Measurements from ENCODE around the gene DHX58.
"Not testable (repeated sequence)": the region's sequence is repeated elsewhere in the genome, so short reads cannot be mapped to it uniquely, and the experiment has no call there.

DNA sequence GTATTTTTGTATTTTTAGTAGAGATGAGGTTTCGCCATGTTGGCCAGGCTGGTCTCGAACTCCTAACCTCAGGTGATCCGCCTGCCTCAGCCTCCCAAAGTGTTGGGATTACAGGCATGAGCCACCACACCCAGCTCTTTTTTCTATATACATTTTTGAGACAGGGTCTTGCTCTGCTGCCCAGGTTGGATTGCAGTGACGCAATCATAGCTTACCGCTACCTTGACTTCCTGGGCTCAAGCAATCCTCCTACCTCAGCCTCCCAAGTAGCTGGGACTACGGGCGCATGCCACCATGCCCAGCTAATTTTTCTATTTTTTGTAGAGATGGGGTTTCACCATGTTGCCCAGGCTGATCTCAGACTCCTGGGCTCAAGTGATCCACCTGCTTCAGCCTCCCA is 28.2 kb upstream of the DHX58 start:
- TF ChIP-seq, protein P1, sequence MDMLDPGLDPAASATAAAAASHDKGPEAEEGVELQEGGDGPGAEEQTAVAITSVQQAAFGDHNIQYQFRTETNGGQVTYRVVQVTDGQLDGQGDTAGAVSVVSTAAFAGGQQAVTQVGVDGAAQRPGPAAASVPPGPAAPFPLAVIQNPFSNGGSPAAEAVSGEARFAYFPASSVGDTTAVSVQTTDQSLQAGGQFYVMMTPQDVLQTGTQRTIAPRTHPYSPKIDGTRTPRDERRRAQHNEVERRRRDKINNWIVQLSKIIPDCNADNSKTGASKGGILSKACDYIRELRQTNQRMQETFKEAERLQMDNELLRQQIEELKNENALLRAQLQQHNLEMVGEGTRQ (IDR thresholded peaks at IDR 0.05; ENCODE audit: borderline replicate concordance, low read depth, low read length), result not testable (repeated sequence)
- TF ChIP-seq, protein P2, sequence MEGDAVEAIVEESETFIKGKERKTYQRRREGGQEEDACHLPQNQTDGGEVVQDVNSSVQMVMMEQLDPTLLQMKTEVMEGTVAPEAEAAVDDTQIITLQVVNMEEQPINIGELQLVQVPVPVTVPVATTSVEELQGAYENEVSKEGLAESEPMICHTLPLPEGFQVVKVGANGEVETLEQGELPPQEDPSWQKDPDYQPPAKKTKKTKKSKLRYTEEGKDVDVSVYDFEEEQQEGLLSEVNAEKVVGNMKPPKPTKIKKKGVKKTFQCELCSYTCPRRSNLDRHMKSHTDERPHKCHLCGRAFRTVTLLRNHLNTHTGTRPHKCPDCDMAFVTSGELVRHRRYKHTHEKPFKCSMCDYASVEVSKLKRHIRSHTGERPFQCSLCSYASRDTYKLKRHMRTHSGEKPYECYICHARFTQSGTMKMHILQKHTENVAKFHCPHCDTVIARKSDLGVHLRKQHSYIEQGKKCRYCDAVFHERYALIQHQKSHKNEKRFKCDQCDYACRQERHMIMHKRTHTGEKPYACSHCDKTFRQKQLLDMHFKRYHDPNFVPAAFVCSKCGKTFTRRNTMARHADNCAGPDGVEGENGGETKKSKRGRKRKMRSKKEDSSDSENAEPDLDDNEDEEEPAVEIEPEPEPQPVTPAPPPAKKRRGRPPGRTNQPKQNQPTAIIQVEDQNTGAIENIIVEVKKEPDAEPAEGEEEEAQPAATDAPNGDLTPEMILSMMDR (IDR thresholded peaks at IDR 0.05 in 2 of 3, conservative IDR thresholded peaks at IDR 0.05 in 1 of 3; ENCODE audit: control insufficient read depth in 2 of 3, extremely low read depth in 1 of 3, insufficient read depth in 1 of 3, low read depth in 3 of 3, low read length in 3 of 3), result not testable (repeated sequence)
- TF ChIP-seq EP300 (IDR thresholded peaks at IDR 0.05; ENCODE audit: borderline replicate concordance in 1 of 2, control insufficient read depth in 1 of 2, low read depth in 2 of 2, low read length in 2 of 2); JUND (IDR thresholded peaks at IDR 0.05; ENCODE audit: low read depth, low read length); ESRRA (IDR thresholded peaks at IDR 0.05; ENCODE audit: low read length); ATF7 (IDR thresholded peaks at IDR 0.05; ENCODE audit: low read depth); POLR2A (IDR thresholded peaks at IDR 0.05; ENCODE audit: low read depth, low read length): not testable (repeated sequence)
